DOHH2 (cell line): Measurements from ENCODE around the gene PODXL2.

Source experiments
- H3F3A ChIP-seq: fragments of 200-600 bp; sonication (generic), shearing (Covaris generic); 2 replicates; pipeline ENCODE4 v1.6.0; 2016; ENCODE audit warnings: antibody characterized with exemption, mild to moderate bottlenecking; ENCODE audit not compliant: control insufficient read depth, insufficient read depth
- H3K27ac ChIP-seq: fragments of 200-600 bp; sonication (generic); 2 replicates; pipeline ENCODE4 v1.5.1; 2014; ENCODE audit warnings: low read depth, mild to moderate bottlenecking, low read length, moderate library complexity
- H3K27me3 ChIP-seq: fragments of 200-600 bp; sonication (generic); 2 replicates; pipeline ENCODE4 v1.6.1; 2014; ENCODE audit warnings: mild to moderate bottlenecking, low read length, mixed read lengths; ENCODE audit not compliant: control insufficient read depth
- H3K36me3 ChIP-seq: fragments of 200-600 bp; sonication (generic); 2 replicates; pipeline ENCODE4 v1.6.1; 2014; ENCODE audit warnings: mild to moderate bottlenecking, low read length, moderate library complexity, mixed read lengths; ENCODE audit not compliant: control insufficient read depth
- H3K4me1 ChIP-seq: fragments of 200-600 bp; sonication (generic); 2 replicates; pipeline ENCODE4 v1.6.1; 2014; ENCODE audit warnings: mild to moderate bottlenecking, low read length, mixed read lengths; ENCODE audit not compliant: control insufficient read depth
- H3K4me2 ChIP-seq: fragments of 200-600 bp; sonication (generic); 2 replicates; pipeline ENCODE4 v1.6.0; 2014; ENCODE audit warnings: mild to moderate bottlenecking, low read length, moderate library complexity
- H3K4me3 ChIP-seq: fragments of 200-600 bp; sonication (generic); 2 replicates; pipeline ENCODE4 v1.5.1; 2014; ENCODE audit warnings: mild to moderate bottlenecking, low read length, mixed read lengths
- H3K79me2 ChIP-seq: fragments of 200-600 bp; sonication (generic); 2 replicates; pipeline ENCODE4 v1.6.1; 2014; ENCODE audit warnings: mild to moderate bottlenecking, low read length, mixed read lengths; ENCODE audit not compliant: control insufficient read depth
- H3K9me2 ChIP-seq: fragments of 200-600 bp; sonication (generic); replicated peaks from 2 replicates; pipeline ENCODE4 v1.6.1; 2014; ENCODE audit warnings: mild to moderate bottlenecking, low read length, mixed read lengths; ENCODE audit not compliant: control insufficient read depth
- H3K9me3 ChIP-seq: fragments of 200-600 bp; sonication (generic); 2 replicates; pipeline ENCODE4 v1.6.1; 2014; ENCODE audit warnings: antibody characterized with exemption, low read length, mixed read lengths; ENCODE audit not compliant: control insufficient read depth, insufficient read depth
- H4K20me1 ChIP-seq: fragments of 200-600 bp; sonication (generic); 2 replicates; pipeline ENCODE4 v1.6.0; 2014; ENCODE audit warnings: low read depth, mild to moderate bottlenecking, antibody characterized with exemption, low read length, moderate library complexity; ENCODE audit not compliant: control insufficient read depth, insufficient read depth
- EZH2phosphoT487 ChIP-seq: fragments of 200-600 bp; sonication (generic); IDR thresholded peaks from 2 replicates; pipeline ENCODE4 v1.6.1; 2017; ENCODE audit warnings: borderline replicate concordance, mild to moderate bottlenecking, antibody characterized with exemption, low read length, moderate library complexity, mixed read lengths
- TF ChIP-seq, protein P1 (sequence below): fragments of 200-600 bp; sonication (generic); IDR thresholded peaks from one replicate; pipeline ENCODE4 v1.5.1; 2014; ENCODE audit warnings: antibody characterized with exemption, mild to moderate bottlenecking, low read depth, low read length; ENCODE audit not compliant: poor library complexity, severe bottlenecking

PODXL2 gene

DNA sequence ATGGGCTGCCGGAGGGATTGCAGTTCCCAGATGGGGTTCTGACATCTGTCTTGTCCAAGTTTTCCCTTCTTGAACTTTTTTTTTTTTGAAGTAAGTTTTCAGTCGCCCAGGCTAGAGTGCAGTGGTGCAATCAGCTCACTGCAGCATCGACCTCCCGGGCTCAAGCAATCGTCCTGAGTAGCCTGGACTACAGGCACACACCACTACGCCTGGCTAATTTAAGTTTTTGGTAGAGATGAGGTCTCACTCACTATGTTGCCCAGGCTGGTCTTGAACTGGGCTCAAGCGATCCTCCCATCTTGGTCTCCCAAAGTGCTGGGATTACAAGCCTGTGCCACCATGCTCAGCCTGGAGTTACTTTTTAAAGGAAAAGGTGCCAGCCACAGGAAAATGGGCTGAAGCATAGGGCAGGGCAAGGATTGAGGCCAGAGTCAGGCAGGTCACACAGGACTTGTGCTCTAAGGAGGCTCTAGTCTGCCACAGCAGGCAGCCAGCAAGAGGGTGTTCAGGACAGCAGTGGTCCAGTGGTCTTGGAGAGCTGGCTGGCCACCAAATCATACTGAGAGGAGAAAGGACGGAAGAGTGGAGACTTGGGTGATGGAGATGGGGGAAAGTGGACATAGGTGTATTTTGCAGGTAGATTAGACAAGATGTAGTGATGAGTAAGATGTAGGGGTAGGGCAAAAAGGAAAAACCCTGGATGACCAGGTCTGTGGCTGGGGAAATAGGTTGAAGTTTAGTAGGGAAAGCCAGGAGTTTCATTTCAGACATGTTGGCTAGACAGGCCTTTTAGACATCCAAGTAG is 6.0 kb upstream of the PODXL2 start:
- no peak overlapping the region for H3K4me2 ChIP-seq
- no peaks in the 10 kb centered on the region for H3K27me3 ChIP-seq
- H3K4me3 ChIP-seq: no peak overlapping the region
- peaks cover 51% of the 10 kb centered on the region for H3K36me3 ChIP-seq
- no peaks in the 10 kb centered on the region for H3K9me2 ChIP-seq
- no peak overlapping the region for H3K27ac ChIP-seq
- no peaks in the 10 kb centered on the region for H3K9me3 ChIP-seq
- no peak for TF ChIP-seq EZH2phosphoT487
- TF ChIP-seq, protein P1, sequence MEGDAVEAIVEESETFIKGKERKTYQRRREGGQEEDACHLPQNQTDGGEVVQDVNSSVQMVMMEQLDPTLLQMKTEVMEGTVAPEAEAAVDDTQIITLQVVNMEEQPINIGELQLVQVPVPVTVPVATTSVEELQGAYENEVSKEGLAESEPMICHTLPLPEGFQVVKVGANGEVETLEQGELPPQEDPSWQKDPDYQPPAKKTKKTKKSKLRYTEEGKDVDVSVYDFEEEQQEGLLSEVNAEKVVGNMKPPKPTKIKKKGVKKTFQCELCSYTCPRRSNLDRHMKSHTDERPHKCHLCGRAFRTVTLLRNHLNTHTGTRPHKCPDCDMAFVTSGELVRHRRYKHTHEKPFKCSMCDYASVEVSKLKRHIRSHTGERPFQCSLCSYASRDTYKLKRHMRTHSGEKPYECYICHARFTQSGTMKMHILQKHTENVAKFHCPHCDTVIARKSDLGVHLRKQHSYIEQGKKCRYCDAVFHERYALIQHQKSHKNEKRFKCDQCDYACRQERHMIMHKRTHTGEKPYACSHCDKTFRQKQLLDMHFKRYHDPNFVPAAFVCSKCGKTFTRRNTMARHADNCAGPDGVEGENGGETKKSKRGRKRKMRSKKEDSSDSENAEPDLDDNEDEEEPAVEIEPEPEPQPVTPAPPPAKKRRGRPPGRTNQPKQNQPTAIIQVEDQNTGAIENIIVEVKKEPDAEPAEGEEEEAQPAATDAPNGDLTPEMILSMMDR: no peak
- no peaks in the 10 kb centered on the region for H3K79me2 ChIP-seq
- H3K4me1 ChIP-seq: peaks cover 20% of the 10 kb centered on the region
- H3F3A ChIP-seq: peaks cover 9% of the 10 kb centered on the region
- no peaks in the 10 kb centered on the region for H4K20me1 ChIP-seq

DNA sequence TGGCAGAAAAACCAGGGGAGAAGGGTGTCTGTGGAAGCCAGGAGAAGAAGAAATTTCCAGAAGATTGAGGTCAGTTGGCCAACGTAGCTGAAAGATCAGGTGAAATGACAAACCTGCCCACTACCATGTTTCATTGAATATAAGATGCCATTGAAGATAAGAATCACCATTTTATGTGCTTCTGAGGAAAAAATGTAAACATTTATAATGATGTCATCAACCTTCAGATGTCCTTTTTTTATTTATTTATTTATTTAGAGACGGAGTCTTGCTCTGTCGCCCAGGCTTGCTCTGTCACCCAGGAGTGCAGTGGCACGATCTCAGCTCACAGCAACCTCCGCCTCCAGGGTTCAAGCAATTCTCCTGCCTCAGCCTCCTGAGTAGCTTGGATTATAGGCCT is 4.9 kb upstream of the PODXL2 start:
- Histone ChIP-seq H3K4me2 (no peak overlapping the region), H3K9me3 (no peaks in the 10 kb centered on the region), H3K36me3 (peaks cover 40% of the 10 kb centered on the region), H3K27ac (no peak overlapping the region), H3K79me2 (no peaks in the 10 kb centered on the region), H3K27me3 (no peaks in the 10 kb centered on the region), H3K4me1 (peaks cover 20% of the 10 kb centered on the region), H3K4me3 (no peak overlapping the region), H3F3A (peaks cover 9% of the 10 kb centered on the region), H3K9me2 (no peaks in the 10 kb centered on the region), H4K20me1 (no peaks in the 10 kb centered on the region)
- TF ChIP-seq EZH2phosphoT487: no peak
- TF ChIP-seq, protein P1: no peak

DNA sequence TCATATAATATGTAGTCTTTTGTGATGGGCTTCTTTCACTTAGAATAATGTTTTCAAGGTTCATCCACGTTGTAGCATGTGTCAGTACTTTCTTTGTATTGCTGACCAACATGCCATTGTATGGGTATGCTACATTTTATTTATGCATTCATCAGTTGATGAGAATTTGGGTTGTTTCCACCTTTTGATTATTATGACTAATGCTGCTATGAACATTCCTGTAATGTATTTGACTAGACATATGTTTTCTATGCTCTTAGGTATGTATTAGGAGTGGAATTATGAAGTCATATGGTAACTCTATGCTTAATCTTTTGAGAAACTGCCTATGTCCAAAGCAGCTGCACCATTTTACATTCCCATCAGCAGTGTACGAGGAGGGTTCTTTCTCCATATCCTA is 3.2 kb upstream of the PODXL2 start:
- Histone ChIP-seq H3K9me3 (no peaks in the 10 kb centered on the region), H3K36me3 (peaks cover 24% of the 10 kb centered on the region), H3K27me3 (no peaks in the 10 kb centered on the region), H3K4me2 (peak overlapping the region; percentile 55), H4K20me1 (no peaks in the 10 kb centered on the region), H3K79me2 (no peaks in the 10 kb centered on the region), H3K27ac (no peak overlapping the region), H3K4me3 (peak overlapping the region; percentile 25; the same call in 1 of the 2 replicates), H3K9me2 (no peaks in the 10 kb centered on the region), H3F3A (peaks cover 9% of the 10 kb centered on the region), H3K4me1 (peaks cover 29% of the 10 kb centered on the region)
- no peak for TF ChIP-seq EZH2phosphoT487
- TF ChIP-seq, protein P1: no peak
